ENCODE data around the gene MIOX.
A peak's percentile ranks its signal among the peaks of the same experiment; 100 is the strongest.

The MIOX gene

GRCh38 chr22:50471197-50471847, 15.3 kb upstream of the MIOX start:
- FAIRE-seq (no peak), DNase-seq (ENCODE audit: extremely low spot score, insufficient read length, low read depth) (no peak)

GRCh38 chr22:50471962-50472361, 14.7 kb upstream of the MIOX start:
- no peak for FAIRE-seq
- DNase-seq (ENCODE audit: extremely low spot score, insufficient read length, low read depth) = no peak

DNA sequence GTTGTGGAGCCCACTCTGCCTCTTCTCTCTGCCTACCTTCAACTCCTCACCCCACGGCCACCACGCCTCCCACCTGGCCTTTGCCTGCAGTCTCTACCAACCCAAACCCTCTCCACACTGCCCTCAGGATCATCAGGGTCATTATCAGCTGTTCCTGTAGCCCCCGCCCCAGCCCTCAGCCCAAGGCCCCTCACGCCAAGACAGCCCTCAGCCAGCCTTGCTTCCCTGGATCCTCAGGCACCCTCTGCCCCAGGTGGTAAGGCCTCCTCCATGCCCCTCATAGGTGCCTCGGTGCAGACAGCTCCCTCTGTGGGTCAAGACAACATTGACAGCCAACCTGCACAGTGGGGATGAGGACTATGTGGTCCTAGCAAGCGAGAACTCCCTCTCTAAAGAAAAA, 13.6 kb upstream of the MIOX start:
- DNase-seq (ENCODE audit: extremely low spot score, insufficient read length, low read depth) = no peak

GRCh38 chr22:50473855-50474671, 12.6 kb upstream of the MIOX start:
- DNase-seq (ENCODE audit: extremely low spot score, insufficient read length, low read depth) (no peak), FAIRE-seq (peak; percentile 35)

More for the DNA sequence above, 13.6 kb upstream of the MIOX start:
- FAIRE-seq = peak; percentile 79

DNA sequence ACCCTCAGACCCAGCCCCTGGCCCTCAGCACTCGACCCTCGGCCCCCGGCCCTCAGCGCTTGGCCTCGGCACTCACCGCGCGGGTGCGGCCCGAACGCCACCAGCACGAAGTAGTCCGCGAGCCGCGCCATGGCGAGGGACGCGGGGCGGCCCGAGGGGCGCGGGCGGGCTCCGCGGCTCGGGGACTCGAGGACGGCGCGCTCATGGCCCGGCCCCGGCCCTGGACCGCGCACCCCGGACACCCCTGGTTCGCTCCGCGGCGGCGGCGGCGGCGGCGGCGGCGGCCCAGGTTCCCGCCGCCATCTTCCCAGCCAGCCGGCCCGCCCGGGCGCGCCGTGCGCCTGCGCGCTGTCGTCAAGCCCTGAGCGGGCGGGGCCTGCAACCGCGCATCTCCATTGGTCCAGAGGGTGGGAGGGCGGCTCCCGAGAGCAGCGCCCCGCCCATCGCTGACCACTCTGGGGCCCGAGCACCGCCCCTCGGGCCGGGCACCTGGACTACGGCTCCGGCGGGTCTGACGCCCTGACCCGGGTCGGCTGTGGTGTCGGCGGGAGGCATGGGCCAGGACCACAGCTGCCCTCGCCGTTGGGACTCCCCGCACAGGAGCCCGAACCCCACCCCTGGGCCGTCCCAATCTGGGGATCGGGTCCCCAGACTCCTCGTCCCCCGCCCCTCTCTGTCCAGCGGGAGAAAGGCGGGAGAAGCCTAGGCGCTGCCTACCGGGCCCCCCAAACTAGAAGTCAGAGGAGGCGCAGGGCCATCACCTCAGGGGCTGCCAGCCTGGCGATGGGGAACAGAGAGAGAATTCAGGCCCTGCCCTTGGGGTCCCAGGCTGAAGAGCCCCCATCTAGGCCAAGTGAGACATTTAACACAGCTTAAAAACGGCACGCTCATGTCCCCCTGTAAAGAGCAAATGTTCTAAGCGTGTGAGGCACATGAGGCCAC, 11.7 kb upstream of the MIOX start, which contains the start of gene SBF1:
Gene SBF1, minus strand, starts transcription at position 326 of the 942 bp plus-strand sequence. Its CDS starts 195 bp downstream, at position 131.
- FAIRE-seq = peak; percentile 87

DNA sequence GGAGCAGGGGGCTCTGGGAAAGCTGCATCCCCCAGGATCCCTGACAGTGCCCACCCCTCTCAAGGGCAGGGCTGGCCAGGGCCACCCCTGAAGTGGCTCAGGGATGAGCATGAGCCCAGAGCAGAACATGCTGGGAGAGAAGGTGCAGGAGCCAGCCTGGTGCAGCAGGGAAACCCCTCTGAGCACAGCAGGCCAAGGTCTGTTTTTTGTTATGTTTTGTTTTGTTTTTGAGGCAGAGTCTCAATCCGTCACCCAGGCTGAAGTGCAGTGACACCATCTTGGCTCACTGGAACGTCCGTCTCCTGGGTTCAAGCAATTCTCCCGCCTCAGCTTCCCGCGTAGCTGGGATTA, 11.0 kb upstream of the MIOX start:
- DNase-seq (ENCODE audit: extremely low spot score, insufficient read length, low read depth) (no peak), FAIRE-seq (no peak)

More for the DNA sequence above, 11.7 kb upstream of the MIOX start, which contains the start of gene SBF1:
- peak; percentile 99 for DNase-seq (ENCODE audit: extremely low spot score, insufficient read length, low read depth)

DNA sequence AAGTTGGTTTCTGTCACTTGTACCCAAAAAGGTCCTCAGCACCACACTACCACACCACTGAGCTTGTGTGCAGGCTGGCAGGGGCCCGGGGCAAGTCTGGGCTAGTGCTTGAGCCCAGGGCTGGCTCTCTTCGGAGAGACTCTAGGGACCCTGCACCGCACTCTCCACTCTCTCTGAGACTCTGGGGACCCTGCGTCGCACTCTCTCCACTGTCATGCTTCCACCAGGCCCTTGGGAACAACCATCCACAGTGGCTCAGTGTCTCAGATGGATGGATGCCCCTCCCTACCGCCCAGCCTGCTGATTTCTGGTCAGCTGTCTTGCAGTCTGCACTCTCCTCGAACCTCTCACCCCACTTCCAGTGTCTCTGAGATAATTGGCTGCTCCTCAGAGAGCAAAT, 9.8 kb upstream of the MIOX start:
- DNase-seq (ENCODE audit: extremely low spot score, insufficient read length, low read depth) (no peak), FAIRE-seq (no peak)

DNA sequence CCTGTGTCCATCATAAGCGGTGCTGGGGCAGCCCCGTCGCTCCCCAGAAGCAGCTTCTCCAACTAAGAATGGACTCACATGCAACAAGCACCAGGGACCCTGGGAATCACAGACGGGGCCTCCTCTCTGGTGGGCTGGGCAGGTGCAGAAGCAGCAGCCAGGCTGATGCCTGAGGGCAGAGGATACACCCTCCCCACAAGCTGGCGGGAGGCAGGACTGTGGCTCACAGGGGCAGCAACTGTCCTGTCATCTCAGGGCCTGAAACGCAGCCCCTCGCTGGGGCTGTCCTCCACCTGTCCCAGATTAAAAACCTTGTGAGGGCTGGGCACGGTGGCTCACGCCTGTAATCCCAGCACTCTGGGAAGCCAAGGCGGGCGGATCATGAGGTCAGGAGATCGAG, 8.7 kb upstream of the MIOX start:
- FAIRE-seq (no peak), DNase-seq (ENCODE audit: extremely low spot score, insufficient read length, low read depth) (no peak)

- no peak for DNase-seq (ENCODE audit: extremely low spot score, insufficient read length, low read depth)
These were observed 6.9 kb upstream of the MIOX start for GRCh38 chr22:50479721-50480120.

GRCh38 chr22:50481045-50481439, 5.6 kb upstream of the MIOX start:
- DNase-seq (ENCODE audit: extremely low spot score, insufficient read length, low read depth) = no peak
- no peak for FAIRE-seq

More at GRCh38 chr22:50479721-50480120, 6.9 kb upstream of the MIOX start:
- no peak for FAIRE-seq

GRCh38 chr22:50481440-50482106, 5.1 kb upstream of the MIOX start, which contains the start of gene ADM2:
Gene ADM2, plus strand, starts transcription at chr22:50481543. Its CDS starts 305 bp downstream, at chr22:50481848.
- DNase-seq (ENCODE audit: extremely low spot score, insufficient read length, low read depth) (no peak), FAIRE-seq (no peak)

DNA sequence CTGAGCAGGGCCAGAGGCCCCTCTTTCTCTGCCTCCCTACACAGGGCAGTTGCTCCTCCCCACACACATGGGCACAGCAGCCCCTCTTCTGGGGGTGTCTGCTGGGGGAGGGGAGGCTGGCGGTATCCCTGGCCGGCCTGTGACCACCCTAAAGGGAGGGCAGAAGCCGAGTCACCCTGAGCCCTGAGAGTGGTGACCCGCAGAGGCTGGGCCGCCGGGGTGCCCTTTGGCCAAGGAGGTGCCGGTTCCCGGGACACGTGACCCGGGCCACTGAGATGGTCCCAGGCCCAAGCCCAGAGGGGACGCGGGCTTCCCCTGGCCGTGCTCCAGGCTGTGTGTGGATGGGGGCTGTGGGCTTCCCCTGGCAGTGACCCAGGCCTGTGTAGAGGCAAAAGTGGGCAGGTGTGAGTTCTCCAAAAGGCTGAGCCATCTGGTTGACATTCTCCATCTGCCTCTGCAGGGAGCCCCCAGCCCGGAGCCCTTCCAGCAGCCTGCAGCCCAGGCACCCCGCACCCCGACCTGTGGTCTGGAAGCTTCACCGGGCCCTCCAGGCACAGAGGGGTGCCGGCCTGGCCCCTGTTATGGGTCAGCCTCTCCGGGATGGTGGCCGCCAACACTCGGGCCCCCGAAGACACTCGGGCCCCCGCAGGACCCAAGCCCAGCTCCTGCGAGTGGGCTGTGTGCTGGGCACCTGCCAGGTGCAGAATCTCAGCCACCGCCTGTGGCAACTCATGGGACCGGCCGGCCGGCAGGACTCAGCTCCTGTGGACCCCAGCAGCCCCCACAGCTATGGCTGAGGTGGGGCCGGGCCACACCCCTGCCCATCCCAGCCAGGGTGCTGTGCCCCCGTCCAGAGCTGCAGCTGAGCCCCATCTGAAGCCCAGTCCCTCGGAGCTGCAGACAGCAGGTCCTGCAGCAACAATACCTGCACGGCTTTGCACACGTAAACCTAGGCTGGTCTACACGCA, 4.3 kb upstream of the MIOX start:
- DNase-seq (ENCODE audit: extremely low spot score, insufficient read length, low read depth) = no peak
- FAIRE-seq = no peak

DNA sequence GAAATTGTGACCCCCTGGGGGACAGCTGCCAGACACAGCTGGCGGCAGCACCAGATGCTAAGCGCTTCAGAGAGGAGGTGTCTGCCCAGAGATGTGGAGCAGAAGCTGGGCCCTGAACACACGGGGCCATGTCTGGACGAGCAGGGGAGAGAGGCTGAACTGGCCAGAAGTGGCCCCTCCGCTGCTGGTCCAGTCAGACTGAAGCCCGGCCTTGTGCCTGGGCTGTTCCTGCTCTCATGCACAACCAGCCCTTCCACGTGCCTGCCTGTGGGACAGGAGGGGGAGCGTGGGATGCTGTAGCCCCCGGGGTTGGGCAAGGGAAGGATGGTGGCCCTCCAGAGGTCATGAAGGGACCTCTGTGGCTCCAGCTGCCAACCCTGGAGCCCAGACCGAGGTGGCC, 3.6 kb upstream of the MIOX start:
- no peak for DNase-seq (ENCODE audit: extremely low spot score, insufficient read length, low read depth)

DNA sequence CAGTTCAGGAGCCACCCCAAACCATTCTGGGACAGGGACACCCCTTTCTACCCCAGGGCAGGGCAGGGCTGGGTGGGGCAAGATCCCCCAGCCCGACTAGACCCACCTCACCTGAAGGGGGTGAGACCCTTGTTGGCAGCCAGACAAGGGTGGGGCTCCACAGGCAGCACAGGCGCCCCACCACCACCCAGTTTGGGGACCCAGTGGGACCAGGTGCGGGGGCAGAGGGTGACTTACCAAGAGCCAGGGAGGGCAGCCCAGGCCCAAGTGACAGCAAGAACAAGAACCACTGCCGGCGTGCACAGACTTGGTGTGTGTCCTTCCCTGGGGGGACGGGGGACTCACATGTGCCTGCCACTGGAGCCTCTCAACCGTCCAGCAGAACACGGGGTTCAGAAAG, 3.1 kb upstream of the MIOX start:
- DNase-seq (ENCODE audit: extremely low spot score, insufficient read length, low read depth) (no peak), FAIRE-seq (no peak)

More for the DNA sequence above, 3.6 kb upstream of the MIOX start:
- no peak for FAIRE-seq

DNA sequence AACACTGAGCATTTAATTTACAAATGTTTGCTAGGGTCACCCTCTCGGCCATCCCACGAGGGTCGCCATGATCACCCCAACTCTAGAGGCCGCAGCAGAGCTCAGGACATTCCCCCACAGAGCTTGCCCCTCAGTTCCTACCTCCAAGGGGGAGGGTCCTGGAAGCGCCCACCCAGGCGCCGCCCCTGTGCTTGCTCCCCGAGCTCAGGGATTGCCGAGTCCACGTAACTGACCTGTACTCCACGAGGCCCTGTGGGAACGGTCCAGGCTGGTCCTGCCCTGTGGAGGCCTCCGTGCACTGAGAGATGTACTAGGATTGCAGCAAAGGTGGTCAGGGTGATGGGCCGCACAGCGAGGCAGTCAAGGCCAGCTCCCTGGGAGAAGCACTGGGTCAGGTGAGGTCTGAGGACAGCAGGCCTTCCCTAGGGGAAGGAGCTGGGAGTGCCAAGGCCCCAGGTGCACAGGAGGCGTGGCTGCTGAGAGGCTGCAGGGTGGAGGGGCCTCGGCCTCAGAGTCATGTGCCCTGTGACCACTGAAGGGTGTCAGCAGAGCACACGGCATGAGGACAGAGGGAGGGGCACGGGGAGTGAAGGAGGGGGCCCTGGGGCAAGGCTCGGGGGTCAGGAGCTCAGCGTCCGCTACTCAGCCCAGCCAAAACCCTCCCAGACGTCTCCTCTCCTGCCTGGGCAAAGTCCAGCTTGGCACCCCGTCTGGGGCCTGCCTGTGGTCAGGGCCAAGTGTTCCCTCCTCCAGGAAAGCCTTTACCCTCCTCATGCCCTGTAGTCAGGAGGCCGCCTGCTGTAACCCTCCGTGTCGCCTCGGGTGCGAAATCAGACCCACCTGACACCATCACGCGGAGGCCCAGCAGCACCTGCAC, 2.4 kb upstream of the MIOX start:
- FAIRE-seq (no peak), DNase-seq (ENCODE audit: extremely low spot score, insufficient read length, low read depth) (no peak)

- DNase-seq (ENCODE audit: extremely low spot score, insufficient read length, low read depth) = no peak
- FAIRE-seq = no peak
These were observed 1.2 kb upstream of the MIOX start for GRCh38 chr22:50485221-50486131.
